ENCODE results near the gene PCSK2. TPM values are rescaled to one million over a fixed set of nuclear protein-coding genes. Genes with fewer than 3 reads are reported as not detected.

Gene PCSK2
- total RNA-seq, 1 donor, result not detected

DNA sequence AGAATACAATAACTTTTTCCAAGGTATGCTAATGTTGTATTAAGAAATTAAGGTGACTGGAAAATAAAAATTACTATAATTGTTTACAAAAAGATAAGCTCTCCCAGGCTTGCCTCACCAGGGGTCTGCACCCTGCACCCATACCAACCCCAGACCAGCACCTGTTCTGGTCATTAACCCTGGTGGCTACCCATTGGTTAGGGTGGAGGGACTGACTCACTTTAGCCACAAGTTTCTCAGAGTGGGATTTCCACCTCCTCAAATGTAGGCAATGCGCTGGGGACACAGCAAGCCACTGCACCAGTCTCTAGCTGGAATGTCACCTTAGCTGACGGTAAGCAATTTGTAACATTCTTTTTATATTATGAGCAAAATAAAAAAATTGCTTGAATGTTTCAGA lies 221.2 kb downstream of the PCSK2 start:
- Histone ChIP-seq H3K4me3 (ENCODE audit: insufficient read depth, low read length) (no peak overlapping the region), H3K27ac (ENCODE audit: low read depth, low read length) (no peak overlapping the region), H4K20me1 (ENCODE audit: insufficient read depth, low read length) (no peaks in the 10 kb centered on the region), H3K27me3 (ENCODE audit: insufficient read depth, low read length) (peaks cover 19% of the 10 kb centered on the region), H2AFZ (ENCODE audit: low read length) (no peak overlapping the region), H3K4me2 (ENCODE audit: insufficient read depth, low read length) (no peak overlapping the region), H3K4me1 (ENCODE audit: insufficient read depth, low read length) (no peaks in the 10 kb centered on the region), H3K79me2 (ENCODE audit: insufficient read depth, low read length) (no peaks in the 10 kb centered on the region), H3K36me3 (ENCODE audit: insufficient read depth, low read length) (no peaks in the 10 kb centered on the region), H3K9me3 (ENCODE audit: low read depth, low read length) (no peaks in the 10 kb centered on the region)
- TF ChIP-seq, protein P1, sequence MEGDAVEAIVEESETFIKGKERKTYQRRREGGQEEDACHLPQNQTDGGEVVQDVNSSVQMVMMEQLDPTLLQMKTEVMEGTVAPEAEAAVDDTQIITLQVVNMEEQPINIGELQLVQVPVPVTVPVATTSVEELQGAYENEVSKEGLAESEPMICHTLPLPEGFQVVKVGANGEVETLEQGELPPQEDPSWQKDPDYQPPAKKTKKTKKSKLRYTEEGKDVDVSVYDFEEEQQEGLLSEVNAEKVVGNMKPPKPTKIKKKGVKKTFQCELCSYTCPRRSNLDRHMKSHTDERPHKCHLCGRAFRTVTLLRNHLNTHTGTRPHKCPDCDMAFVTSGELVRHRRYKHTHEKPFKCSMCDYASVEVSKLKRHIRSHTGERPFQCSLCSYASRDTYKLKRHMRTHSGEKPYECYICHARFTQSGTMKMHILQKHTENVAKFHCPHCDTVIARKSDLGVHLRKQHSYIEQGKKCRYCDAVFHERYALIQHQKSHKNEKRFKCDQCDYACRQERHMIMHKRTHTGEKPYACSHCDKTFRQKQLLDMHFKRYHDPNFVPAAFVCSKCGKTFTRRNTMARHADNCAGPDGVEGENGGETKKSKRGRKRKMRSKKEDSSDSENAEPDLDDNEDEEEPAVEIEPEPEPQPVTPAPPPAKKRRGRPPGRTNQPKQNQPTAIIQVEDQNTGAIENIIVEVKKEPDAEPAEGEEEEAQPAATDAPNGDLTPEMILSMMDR (IDR thresholded peaks at IDR 0.05; ENCODE audit: extremely low read depth, low read depth, low read length), result no peak
- no peak for DNase-seq (ENCODE audit: insufficient read length, low spot score, missing footprints)

DNA sequence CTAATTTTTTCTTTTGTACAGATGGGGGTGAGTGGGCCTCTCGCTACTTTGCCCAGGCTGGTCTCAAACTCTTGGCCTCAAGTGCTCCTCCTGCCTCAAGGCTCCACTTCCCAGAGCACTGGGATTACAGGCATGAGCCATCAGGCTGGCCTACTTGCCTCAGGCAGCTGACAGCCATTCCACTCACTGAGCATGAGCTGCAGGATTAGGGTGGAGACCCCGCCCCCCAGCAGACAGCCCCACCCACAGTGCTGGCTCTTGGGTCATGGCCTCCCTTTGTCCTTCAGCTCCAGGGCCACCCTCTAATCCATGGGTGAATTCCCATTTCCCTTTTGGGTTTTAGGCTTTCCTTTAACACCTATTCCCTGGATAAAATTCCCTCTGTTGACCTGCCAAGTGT lies 222.2 kb downstream of the PCSK2 start:
- peaks cover 17% of the 10 kb centered on the region for H3K27me3 ChIP-seq (ENCODE audit: insufficient read depth, low read length)
- no peak for DNase-seq (ENCODE audit: insufficient read length, low spot score, missing footprints)
- no peak overlapping the region for H2AFZ ChIP-seq (ENCODE audit: low read length)
- TF ChIP-seq, protein P1 (IDR thresholded peaks at IDR 0.05; ENCODE audit: extremely low read depth, low read depth, low read length), result no peak
- H3K79me2 ChIP-seq (ENCODE audit: insufficient read depth, low read length), result no peaks in the 10 kb centered on the region
- no peaks in the 10 kb centered on the region for H3K36me3 ChIP-seq (ENCODE audit: insufficient read depth, low read length)
- no peak overlapping the region for H3K4me2 ChIP-seq (ENCODE audit: insufficient read depth, low read length)
- no peak overlapping the region for H3K4me3 ChIP-seq (ENCODE audit: insufficient read depth, low read length)
- no peaks in the 10 kb centered on the region for H3K9me3 ChIP-seq (ENCODE audit: low read depth, low read length)
- no peaks in the 10 kb centered on the region for H3K4me1 ChIP-seq (ENCODE audit: insufficient read depth, low read length)
- H3K27ac ChIP-seq (ENCODE audit: low read depth, low read length), result no peak overlapping the region
- H4K20me1 ChIP-seq (ENCODE audit: insufficient read depth, low read length), result no peaks in the 10 kb centered on the region

DNA sequence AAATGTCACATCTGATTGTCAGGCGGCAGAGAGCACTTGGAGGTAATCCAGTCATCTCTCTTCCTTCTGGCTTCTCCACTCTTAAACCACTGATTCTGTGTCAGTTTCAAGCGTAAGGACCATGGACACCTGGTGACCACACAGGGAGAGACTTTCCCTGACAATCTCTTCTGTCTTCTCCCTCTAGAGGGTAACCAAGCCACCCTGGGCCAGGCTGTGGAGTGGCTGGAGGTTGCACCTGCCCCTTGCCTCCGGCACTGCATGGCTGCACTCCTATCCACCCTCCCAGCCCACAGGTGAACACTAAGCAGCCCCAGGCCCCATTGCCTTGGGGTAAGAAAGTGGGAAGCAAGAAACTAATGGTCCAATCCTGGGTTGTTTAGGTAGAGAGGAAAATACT lies 225.6 kb downstream of the PCSK2 start:
- H2AFZ ChIP-seq (ENCODE audit: low read length), result no peak overlapping the region
- H3K79me2 ChIP-seq (ENCODE audit: insufficient read depth, low read length), result no peaks in the 10 kb centered on the region
- no peak overlapping the region for H3K4me2 ChIP-seq (ENCODE audit: insufficient read depth, low read length)
- DNase-seq (ENCODE audit: insufficient read length, low spot score, missing footprints), result no peak
- no peak overlapping the region for H3K4me3 ChIP-seq (ENCODE audit: insufficient read depth, low read length)
- H4K20me1 ChIP-seq (ENCODE audit: insufficient read depth, low read length), result no peaks in the 10 kb centered on the region
- no peaks in the 10 kb centered on the region for H3K9me3 ChIP-seq (ENCODE audit: low read depth, low read length)
- H3K4me1 ChIP-seq (ENCODE audit: insufficient read depth, low read length), result no peaks in the 10 kb centered on the region
- TF ChIP-seq, protein P1 (IDR thresholded peaks at IDR 0.05; ENCODE audit: extremely low read depth, low read depth, low read length), result no peak
- H3K36me3 ChIP-seq (ENCODE audit: insufficient read depth, low read length), result no peaks in the 10 kb centered on the region
- H3K27ac ChIP-seq (ENCODE audit: low read depth, low read length), result no peak overlapping the region
- H3K27me3 ChIP-seq (ENCODE audit: insufficient read depth, low read length), result peaks cover 8% of the 10 kb centered on the region

DNA sequence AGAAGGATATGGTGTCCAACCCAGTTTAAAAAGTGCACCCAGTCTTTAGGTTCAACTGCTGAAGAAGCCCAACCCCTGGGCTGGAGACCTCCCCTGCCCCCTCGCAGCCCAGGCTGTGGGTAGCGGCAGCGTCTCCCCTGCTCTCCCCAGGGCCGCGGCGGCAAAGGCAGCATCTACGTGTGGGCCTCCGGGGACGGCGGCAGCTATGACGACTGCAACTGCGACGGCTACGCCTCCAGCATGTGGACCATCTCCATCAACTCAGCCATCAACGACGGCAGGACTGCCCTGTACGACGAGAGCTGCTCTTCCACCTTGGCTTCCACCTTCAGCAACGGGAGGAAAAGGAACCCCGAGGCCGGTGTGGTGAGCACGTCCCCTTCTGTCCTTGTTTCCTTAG lies 226.8 kb downstream of the PCSK2 start:
- no peaks in the 10 kb centered on the region for H3K79me2 ChIP-seq (ENCODE audit: insufficient read depth, low read length)
- H3K4me2 ChIP-seq (ENCODE audit: insufficient read depth, low read length), result no peak overlapping the region
- TF ChIP-seq, protein P1 (IDR thresholded peaks at IDR 0.05; ENCODE audit: extremely low read depth, low read depth, low read length), result no peak
- no peaks in the 10 kb centered on the region for H3K36me3 ChIP-seq (ENCODE audit: insufficient read depth, low read length)
- H4K20me1 ChIP-seq (ENCODE audit: insufficient read depth, low read length), result no peaks in the 10 kb centered on the region
- DNase-seq (ENCODE audit: insufficient read length, low spot score, missing footprints), result no peak
- no peaks in the 10 kb centered on the region for H3K9me3 ChIP-seq (ENCODE audit: low read depth, low read length)
- no peak overlapping the region for H3K4me3 ChIP-seq (ENCODE audit: insufficient read depth, low read length)
- H3K27ac ChIP-seq (ENCODE audit: low read depth, low read length), result no peak overlapping the region
- no peak overlapping the region for H2AFZ ChIP-seq (ENCODE audit: low read length)
- peaks cover 8% of the 10 kb centered on the region for H3K27me3 ChIP-seq (ENCODE audit: insufficient read depth, low read length)
- no peaks in the 10 kb centered on the region for H3K4me1 ChIP-seq (ENCODE audit: insufficient read depth, low read length)

Measured in osteoblast (primary cell).